Psoas muscle (tissue), 8 donors: ENCODE measurements around the gene ZNF544. TPM values are rescaled to one million over a fixed set of nuclear protein-coding genes. Genes with fewer than 3 reads are reported as not detected.
"Not testable (repeated sequence)": the region's sequence is repeated elsewhere in the genome, so short reads cannot be mapped to it uniquely, and the experiment has no call there.

Experiments used
- ATAC-seq, 4 donors: fragments of 200-7000 bp; cut with Tn5 transposase; one replicate each; pipeline ENCODE4 v1.9.1; 2020; ENCODE audit warnings: moderate library complexity in 3 of 4, mild to moderate bottlenecking in 2 of 4
- DNase-seq, 2 donors: peaks; one replicate each; pipeline ENCODE4 v3.0.0-alpha.2; 2020
- H3K27ac ChIP-seq: fragments of 200-600 bp; one replicate; pipeline ENCODE4 v1.8.0; 2022
- H3K27me3 ChIP-seq, 3 donors: fragments of 200-600 bp in 1 of 3; one replicate each; pipeline versions ENCODE4 v1.6.1 to v1.8.0; 2013 to 2022; ENCODE audit warnings: low read length in 2 of 3, mild to moderate bottlenecking in 2 of 3, moderate library complexity in 1 of 3; ENCODE audit not compliant: insufficient read depth in 3 of 3
- H3K36me3 ChIP-seq, 2 donors: fragments of 200-600 bp in 1 of 2; one replicate each; pipeline versions ENCODE4 v1.6.1 to v1.8.0; 2013 to 2022; ENCODE audit warnings: low read depth in 1 of 2, mild to moderate bottlenecking in 1 of 2, moderate library complexity in 1 of 2; ENCODE audit not compliant: insufficient read depth in 1 of 2
- H3K4me1 ChIP-seq: fragments of 200-600 bp; one replicate; pipeline ENCODE4 v1.8.0; 2022
- H3K4me3 ChIP-seq: fragments of 200-600 bp; one replicate; pipeline ENCODE4 v1.8.0; 2022; ENCODE audit warnings: mild to moderate bottlenecking
- H3K9me3 ChIP-seq: fragments of 200-600 bp; one replicate; pipeline ENCODE4 v1.8.0; 2022
- CTCF ChIP-seq: fragments of 200-600 bp; IDR thresholded peaks from one replicate; pipeline ENCODE4 v1.8.0; 2022; ENCODE audit warnings: antibody characterized with exemption
- WGBS, 3 donors: extraction: QIAGEN DNeasy Blood & Tissue Kit; methylation state at CpG; one replicate each; pipeline versions ENCODE4 v1.1.6 to v1.1.7; 2013; 5-methylcytosine and 5-hydroxymethylcytosine counted together
- intact Hi-C, 2 donors: fragments of 100-400 bp; cut with DNase I; formaldehyde crosslinking; loops; one replicate each; pipeline versions ENCODE4 v1.11.0 to v1.14.2; 2022
- polyA plus RNA-seq, 3 donors: library from polyadenylated mRNA; stranded (reverse); fragments of 200-250 nt; gene quantifications; one replicate each; pipeline ENCODE4 v1.2.3, GENCODE V29; 2013
- total RNA-seq, 4 donors: library from RNA; stranded (reverse); fragmentation: NEBNext Ultra II Directional in 2 of 4; extraction: Animal tissue kit (Norgen Biotek cat#: 25700) in 2 of 4; gene quantifications; one replicate each; pipeline versions ENCODE4 v1.2.1 to v1.2.4, GENCODE V29; 2021 to 2023
- donor health status: healthy with polysubstance abuse.
- donor health status: DM: no; HTN: no; CAD: no; lungs with moderate emphysema.
- donor health status: Bipolar disorder and iron deficiency.
- donor health status: healthy.
- donor health status: DM: yes; HTN: yes; CAD: no.
- donor health status: DM: no; HTN: no; CAD: no.
- donor health status: DM: no; HTN: no; CAD: no.
- donor health status: DM: yes; HTN: yes; CAD: no.

ZNF544 gene
- total and polyA plus RNA-seq, 7 donors: 2.4 to 15.3 (median 5.1) TPM

GRCh38 chr19:58307736-58308135 lies 79.0 kb downstream of the ZNF544 start:
- no peak overlapping the region for H3K27ac ChIP-seq
- peaks cover 12 to 55% of the 10 kb centered on the region in 2 donors for H3K36me3 ChIP-seq
- peaks cover 9% of the 10 kb centered on the region for H3K4me1 ChIP-seq
- 77 to 80% (median 78%) methylated on average over 4 of the region's 4 CpGs for WGBS, 3 donors
- TF ChIP-seq CTCF: no peak
- DNase-seq (no peak), ATAC-seq (no peak)
- no peaks in the 10 kb centered on the region for H3K9me3 ChIP-seq
- intact Hi-C loops: loop anchor here in 1 of 2 donors (5.0 kb wide), 1 partner anchor 55 kb away; the partner anchor contains the start of gene ZNF497
- H3K4me3 ChIP-seq: no peak overlapping the region
- H3K27me3 ChIP-seq: no peaks in the 10 kb centered on the region

GRCh38 chr19:58310685-58311084 lies 82.0 kb downstream of the ZNF544 start:
- 48 to 49% (median 48%) methylated on average over 12 to 13 of the region's 13 CpGs for WGBS, 3 donors
- peaks cover 19 to 84% of the 10 kb centered on the region in 2 donors for H3K36me3 ChIP-seq
- TF ChIP-seq CTCF: peak; percentile 37
- ATAC-seq, H3K4me3 ChIP-seq, intact Hi-C loops, H3K27ac ChIP-seq, H3K4me1 ChIP-seq, H3K9me3 ChIP-seq, H3K27me3 ChIP-seq: not testable (repeated sequence)
- peak in 1 of 2 donors; percentile 25 for DNase-seq

GRCh38 chr19:58311345-58311865 lies 82.7 kb downstream of the ZNF544 start:
- intact Hi-C loops: no loop called here
- H3K36me3 ChIP-seq: peaks cover 19 to 87% of the 10 kb centered on the region in 2 donors

More at GRCh38 chr19:58311345-58311865, 82.7 kb downstream of the ZNF544 start:
- Histone ChIP-seq H3K4me3 (no peak overlapping the region), H3K9me3 (no peaks in the 10 kb centered on the region), H3K4me1 (peaks cover 2% of the 10 kb centered on the region), H3K27ac (no peak overlapping the region), H3K27me3 (no peaks in the 10 kb centered on the region)
- TF ChIP-seq CTCF: no peak
- WGBS, 3 donors: 61 to 72% (median 61%) methylated on average over 7 of the region's 7 CpGs
- DNase-seq (no peak), ATAC-seq (peak in 2 of 4 donors; percentile 15 to 54)

Other genes starting within 250 kb of the ZNF544 start
- gene ZNF606, start 226.1 kb upstream of the ZNF544 start, total RNA-seq: 1 to 10 TPM; 3.7 to 7.0 (median 4.3) TPM
- 1 to 10 TPM; 2.0 to 6.9 (median 2.8) TPM for gene ZNF606, start 226.1 kb upstream of the ZNF544 start, polyA plus RNA-seq
- gene ZSCAN1, start 194.9 kb upstream of the ZNF544 start, total RNA-seq: not detected
- not detected for gene ZSCAN1, start 194.9 kb upstream of the ZNF544 start, polyA plus RNA-seq
- gene ZNF135, start 169.6 kb upstream of the ZNF544 start, total RNA-seq: 1 to 10 TPM in 3 of 4 donors, under 1 TPM in 1; 0.87 to 1.7 (median 1.4) TPM
- 1 to 10 TPM in 1 of 3 donors, under 1 TPM in 2; 0.89 to 1.3 (median 0.90) TPM for gene ZNF135, start 169.6 kb upstream of the ZNF544 start, polyA plus RNA-seq
- gene ZSCAN18, start 130.7 kb upstream of the ZNF544 start, total RNA-seq: 10 to 100 TPM; 13.1 to 36.8 (median 16.3) TPM
- 10 to 100 TPM in 2 of 3 donors, 1 to 10 TPM in 1; 9.5 to 14.0 (median 13.8) TPM for gene ZSCAN18, start 130.7 kb upstream of the ZNF544 start, polyA plus RNA-seq
- 1 to 10 TPM; 1.4 to 5.7 (median 1.9) TPM for gene ZNF329, start 78.1 kb upstream of the ZNF544 start, total RNA-seq
- gene ZNF329, start 78.1 kb upstream of the ZNF544 start, polyA plus RNA-seq: 1 to 10 TPM in 2 of 3 donors, under 1 TPM in 1; 0.79 to 3.5 (median 1.9) TPM
- gene ZNF274, start 45.9 kb upstream of the ZNF544 start, total RNA-seq: 10 to 100 TPM; 11.2 to 15.0 (median 14.8) TPM
- gene ZNF274, start 45.9 kb upstream of the ZNF544 start, polyA plus RNA-seq: 10 to 100 TPM; 11.3 to 20.5 (median 13.9) TPM
- gene ZNF8, start 50.0 kb downstream of the ZNF544 start, total RNA-seq: 1 to 10 TPM; 1.5 to 2.5 (median 2.0) TPM
- 1 to 10 TPM in 1 of 3 donors, under 1 TPM in 2; 0.35 to 1.3 (median 0.86) TPM for gene ZNF8, start 50.0 kb downstream of the ZNF544 start, polyA plus RNA-seq
- 10 to 100 TPM; 13.9 to 33.3 (median 16.4) TPM for gene ERVK3-1, start 76.5 kb downstream of the ZNF544 start, total RNA-seq
- gene ERVK3-1, start 76.5 kb downstream of the ZNF544 start, polyA plus RNA-seq: 10 to 100 TPM; 29.5 to 81.0 (median 77.4) TPM
- 1 to 10 TPM; 2.0 to 3.1 (median 2.4) TPM for gene ZSCAN22, start 98.1 kb downstream of the ZNF544 start, total RNA-seq
- gene ZSCAN22, start 98.1 kb downstream of the ZNF544 start, polyA plus RNA-seq: 1 to 10 TPM; 1.1 to 1.8 (median 1.8) TPM
- 1 to 10 TPM; 1.6 to 5.4 (median 3.8) TPM for gene A1BG, start 124.6 kb downstream of the ZNF544 start, total RNA-seq
- 10 to 100 TPM in 2 of 3 donors, 1 to 10 TPM in 1; 5.2 to 12.0 (median 10.0) TPM for gene A1BG, start 124.6 kb downstream of the ZNF544 start, polyA plus RNA-seq
- gene ZNF497, start 133.8 kb downstream of the ZNF544 start, total RNA-seq: under 1 TPM; 0.08 to 0.30 (median 0.18) TPM
- under 1 TPM; 0.13 to 0.43 (median 0.30) TPM for gene ZNF497, start 133.8 kb downstream of the ZNF544 start, polyA plus RNA-seq
- under 1 TPM; 0.10 to 0.34 (median 0.20) TPM for gene ZNF837, start 152.1 kb downstream of the ZNF544 start, total RNA-seq
- gene ZNF837, start 152.1 kb downstream of the ZNF544 start, polyA plus RNA-seq: under 1 TPM; 0.08 to 0.33 (median 0.24) TPM
- 100 to 1,000 TPM; 513 to 839 (median 740) TPM for gene RPS5, start 158.4 kb downstream of the ZNF544 start, total RNA-seq
- gene RPS5, start 158.4 kb downstream of the ZNF544 start, polyA plus RNA-seq: 1,000 to 10,000 TPM; 1,118 to 2,384 (median 1,312) TPM
- not detected for gene RNF225, start 166.7 kb downstream of the ZNF544 start, total RNA-seq
- gene RNF225, start 166.7 kb downstream of the ZNF544 start, polyA plus RNA-seq: not detected
- 10 to 100 TPM in 3 of 4 donors, 1 to 10 TPM in 1; 9.5 to 16.2 (median 13.3) TPM for gene ZNF584, start 179.7 kb downstream of the ZNF544 start, total RNA-seq
- 10 to 100 TPM in 2 of 3 donors, 1 to 10 TPM in 1; 8.7 to 23.8 (median 11.6) TPM for gene ZNF584, start 179.7 kb downstream of the ZNF544 start, polyA plus RNA-seq
- gene ZNF132, start 211.2 kb downstream of the ZNF544 start, total RNA-seq: 1 to 10 TPM; 2.1 to 5.2 (median 4.3) TPM
- gene ZNF132, start 211.2 kb downstream of the ZNF544 start, polyA plus RNA-seq: 1 to 10 TPM; 1.4 to 2.7 (median 1.6) TPM
- gene ZNF324B, start 222.7 kb downstream of the ZNF544 start, total RNA-seq: 1 to 10 TPM; 4.4 to 8.9 (median 4.9) TPM
- gene ZNF324B, start 222.7 kb downstream of the ZNF544 start, polyA plus RNA-seq: 1 to 10 TPM; 2.5 to 6.2 (median 2.9) TPM
- gene ZNF324, start 238.2 kb downstream of the ZNF544 start, total RNA-seq: 1 to 10 TPM; 3.5 to 7.2 (median 4.8) TPM
- 1 to 10 TPM; 2.1 to 6.4 (median 3.1) TPM for gene ZNF324, start 238.2 kb downstream of the ZNF544 start, polyA plus RNA-seq
- gene ZNF446, start 247.4 kb downstream of the ZNF544 start, total RNA-seq: 1 to 10 TPM; 3.5 to 8.1 (median 4.9) TPM
- 1 to 10 TPM; 4.6 to 8.7 (median 6.3) TPM for gene ZNF446, start 247.4 kb downstream of the ZNF544 start, polyA plus RNA-seq